Measurements from ENCODE around the gene KCNT2.

GRCh38 chr1:196277860-196278259, 330.4 kb downstream of the KCNT2 start:
- TF ChIP-seq YY1 (IDR thresholded peaks at IDR 0.05; ENCODE audit: insufficient read depth, insufficient read length) (no peak), SUZ12 (IDR thresholded peaks at IDR 0.05; ENCODE audit: extremely low read depth, insufficient read depth, insufficient read length) (no peak)

Data from NT2/D1 (cell line).